Measurements from ENCODE around the gene SLC9A8. TPM values are rescaled to one million over a fixed set of nuclear protein-coding genes. Genes with fewer than 3 reads are reported as not detected.

The SLC9A8 gene
- total and polyA plus RNA-seq, 2 of the 8 experiments (the other 6 are each of a cell fraction or from before 2014, with no cell fraction given), result 3.2 to 6.2 TPM

GRCh38 chr20:49798718-49799117 is 13.9 kb upstream of the SLC9A8 start:
- no peaks in the 10 kb centered on the region for H3K4me1 ChIP-seq (replicated peaks in 1 of 4; ENCODE audit: control insufficient read depth in 3 of 4, insufficient read depth in 4 of 4, low read length in 3 of 4)
- POLR2A ChIA-PET (ENCODE audit: partially characterized antibody), result no interaction called here
- FAIRE-seq, result no peak
- H2BK5ac ChIP-seq (ENCODE audit: low read depth, low read length), result no peak overlapping the region
- no peak overlapping the region for H3K4me2 ChIP-seq (ENCODE audit: insufficient read depth in 1 of 2, low read depth in 2 of 2, low read length in 2 of 2)
- no peak overlapping the region for H3K4ac ChIP-seq (replicated peaks; ENCODE audit: insufficient read length, low read depth, low read length)
- H3K23me2 ChIP-seq (ENCODE audit: low read depth, low read length), result no peaks in the 10 kb centered on the region
- no peaks in the 10 kb centered on the region for H3K79me1 ChIP-seq (ENCODE audit: low read depth, low read length)
- no peak overlapping the region for H3K56ac ChIP-seq (replicated peaks; ENCODE audit: insufficient read length, low read depth, low read length)
- H2BK15ac ChIP-seq (ENCODE audit: low read length), result no peak overlapping the region
- H3K36me3 ChIP-seq (ENCODE audit: control insufficient read depth in 2 of 4, insufficient read depth in 4 of 4, low read length in 3 of 4), result no peaks in the 10 kb centered on the region
- H3K14ac ChIP-seq (ENCODE audit: insufficient read length), result no peak overlapping the region
- no peak overlapping the region for H4K5ac ChIP-seq (ENCODE audit: insufficient read length, low read depth, low read length)
- H4K91ac ChIP-seq (replicated peaks; ENCODE audit: insufficient read length, low read length), result no peak overlapping the region
- no peaks in the 10 kb centered on the region for H3K27me3 ChIP-seq (replicated peaks in 1 of 4; ENCODE audit: control insufficient read depth in 3 of 4, extremely low read depth in 1 of 4, insufficient read depth in 3 of 4, low read length in 3 of 4)
- no peak overlapping the region for H3K18ac ChIP-seq (ENCODE audit: extremely low read depth, low read length)
- no peak overlapping the region for H2AFZ ChIP-seq (ENCODE audit: low read length)
- CTCF ChIA-PET (ENCODE audit: partially characterized antibody), result interaction anchor here (0.6 to 1.1 kb wide), 4 partner anchors 89 to 245 kb away, joined by 3 to 7 read pairs (median 4); no protein-coding TSS in a partner anchor
- no peak overlapping the region for H2BK12ac ChIP-seq (ENCODE audit: low read depth, low read length)
- no peak overlapping the region for H3K27ac ChIP-seq (ENCODE audit: low read depth, low read length)
- no peak overlapping the region for H3K23ac ChIP-seq (ENCODE audit: insufficient read length)
- no peak overlapping the region for H4K8ac ChIP-seq (ENCODE audit: extremely low read depth, insufficient read depth, low read length)
- H3K4me3 ChIP-seq (ENCODE audit: extremely low read depth in 1 of 4, insufficient read depth in 2 of 4, low read depth in 3 of 4, low read length in 4 of 4), result no peak overlapping the region
- no peak overlapping the region for H3K9ac ChIP-seq (replicated peaks in 1 of 4; ENCODE audit: extremely low read depth in 1 of 4, low read depth in 3 of 4, low read length in 3 of 4)
- H2BK20ac ChIP-seq (ENCODE audit: low read length), result no peak overlapping the region
- H2BK120ac ChIP-seq (replicated peaks; ENCODE audit: low read depth, low read length), result no peak overlapping the region
- 83% methylated on average over 4 of the region's 4 CpGs; no CpG with 5 or more reads in 1 of the 2 experiments for WGBS, 2 experiments (ENCODE audit: extremely low coverage in 1 of 2, insufficient coverage in 1 of 2, insufficient read length in 1 of 2, insufficient replicate concordance in 2 of 2, low coverage in 1 of 2, low lambda C conversion rate in 2 of 2, missing lambda C conversion rate in 1 of 2)
- no peaks in the 10 kb centered on the region for H3K79me2 ChIP-seq (ENCODE audit: control insufficient read depth in 1 of 2, insufficient read depth in 2 of 2, low read length in 2 of 2)
- no peaks in the 10 kb centered on the region for H4K20me1 ChIP-seq (replicated peaks in 1 of 2; ENCODE audit: control insufficient read depth in 1 of 2, insufficient read depth in 2 of 2, low read length in 2 of 2)
- no peak for DNase-seq (ENCODE audit: low read depth in 1 of 2, low spot score in 2 of 2)
- no peak for TF ChIP-seq SP4 (IDR thresholded peaks at IDR 0.05; ENCODE audit: low read length)
- TF ChIP-seq CTCF (IDR thresholded peaks at IDR 0.05; ENCODE audit: control extremely low read depth in 1 of 3, insufficient read depth in 1 of 3, low read depth in 1 of 3, low read length in 3 of 3), result no peak
- TF ChIP-seq KDM1A (IDR thresholded peaks at IDR 0.05; ENCODE audit: borderline replicate concordance, low read length), result no peak
- no peak for TF ChIP-seq JUND (IDR thresholded peaks at IDR 0.05; ENCODE audit: low read length)
- no peak for TF ChIP-seq PHF8 (conservative IDR thresholded peaks at IDR 0.05; ENCODE audit: low read depth, low read length)
- TF ChIP-seq FOSL1 (IDR thresholded peaks at IDR 0.05; ENCODE audit: insufficient read depth, low read depth, low read length), result no peak
- TF ChIP-seq EZH2 (IDR thresholded peaks at IDR 0.05; ENCODE audit: low read depth, low read length, severe bottlenecking), result no peak
- TF ChIP-seq RFX5 (IDR thresholded peaks at IDR 0.05; ENCODE audit: borderline replicate concordance, low read depth, low read length), result no peak
- TF ChIP-seq NANOG (IDR thresholded peaks at IDR 0.05; ENCODE audit: insufficient read depth, low read depth, low read length, poor library complexity, severe bottlenecking), result no peak
- TF ChIP-seq SUZ12 (IDR thresholded peaks at IDR 0.05; ENCODE audit: low read length), result no peak
- TF ChIP-seq RXRA (IDR thresholded peaks at IDR 0.05; ENCODE audit: insufficient read depth, low read depth, low read length), result no peak
- H3K9me3 ChIP-seq (ENCODE audit: insufficient read depth in 2 of 2, low read depth in 1 of 2, low read length in 1 of 2), result no peaks in the 10 kb centered on the region
- H2AK5ac ChIP-seq (ENCODE audit: low read depth, low read length), result no peak overlapping the region

Measured in H1 (cell line).